Amygdala (tissue), 56 donors: Measurements from ENCODE around the gene MED12L.

Experiments used
- DNase-seq, 56 donors: peaks; one replicate each; lab custom pipeline; 2025; lab: John Stamatoyannopoulos, UW

MED12L gene

GRCh38 chr3:151085889-151086483 lies 522 bp downstream of the MED12L start:
- peak in 15 of 56 donors; percentile 15 to 64 (median 37) for DNase-seq

GRCh38 chr3:151086484-151087456 lies 1.3 kb downstream of the MED12L start:
- peak in 54 of 56 donors; percentile 8 to 84 (median 63) for DNase-seq

GRCh38 chr3:151087648-151088047 lies 2.2 kb downstream of the MED12L start:
- no peak for DNase-seq

GRCh38 chr3:151091685-151092345 lies 6.4 kb downstream of the MED12L start:
- DNase-seq, result no peak

- no peak for DNase-seq
Observed at GRCh38 chr3:151093148-151093547, 7.7 kb downstream of the MED12L start.

GRCh38 chr3:151093905-151094304 lies 8.4 kb downstream of the MED12L start:
- no peak for DNase-seq

GRCh38 chr3:151096716-151097115 lies 11.3 kb downstream of the MED12L start:
- DNase-seq, result peak in 17 of 56 donors; percentile 5 to 34 (median 10)

GRCh38 chr3:151100076-151100475 lies 14.6 kb downstream of the MED12L start:
- DNase-seq, result no peak

GRCh38 chr3:151101270-151101969 lies 16.0 kb downstream of the MED12L start:
- peak in 2 of 56 donors; percentile 5 to 6 for DNase-seq

GRCh38 chr3:151106311-151106710 lies 20.8 kb downstream of the MED12L start:
- DNase-seq, result no peak

- DNase-seq, result no peak
Observed at GRCh38 chr3:151107177-151107576, 21.7 kb downstream of the MED12L start.

- DNase-seq, result no peak
Observed at GRCh38 chr3:151107701-151108100, 22.2 kb downstream of the MED12L start.

- DNase-seq, result no peak
Observed at GRCh38 chr3:151109286-151109800, 23.9 kb downstream of the MED12L start.

GRCh38 chr3:151112731-151113130 lies 27.3 kb downstream of the MED12L start:
- no peak for DNase-seq

- no peak for DNase-seq
Observed at GRCh38 chr3:151113343-151113742, 27.9 kb downstream of the MED12L start.

- DNase-seq, result no peak
Observed at GRCh38 chr3:151117047-151117446, 31.6 kb downstream of the MED12L start.

- no peak for DNase-seq
Observed at GRCh38 chr3:151119188-151119587, 33.7 kb downstream of the MED12L start.

GRCh38 chr3:151120409-151120808 lies 34.9 kb downstream of the MED12L start:
- DNase-seq, result no peak

GRCh38 chr3:151121016-151121415 lies 35.6 kb downstream of the MED12L start:
- DNase-seq, result no peak

- no peak for DNase-seq
Observed at GRCh38 chr3:151123827-151124226, 38.4 kb downstream of the MED12L start.
